Activated T-helper 1 cell treated with anti-CD3 and anti-CD28 coated beads, Interleukin-12 subunit alpha, Interleukin-12 subunit beta, Interleukin-2, Interleukin-4 antibody, amounts not matched to agents 30 ng/mL and 10 ng/mL and 1 ng/mL, durations not matched to agents 14 hours and 24 hours and 36 hours (primary cell): ENCODE data around the gene PDE8B. TPM values are rescaled to one million over a fixed set of nuclear protein-coding genes. Genes with fewer than 3 reads are reported as not detected.

Source experiments
- DNase-seq: peaks from one replicate; pipeline ENCODE4 v3.0.0; 2021; ENCODE audit warnings: low spot score
- H3K27ac Mint-ChIP-seq: one replicate; pipeline ENCODE4 v1.8.0; 2021; ENCODE audit warnings: mild to moderate bottlenecking, mixed read lengths
- H3K27me3 Mint-ChIP-seq: one replicate; pipeline ENCODE4 v1.8.0; 2022; ENCODE audit warnings: mild to moderate bottlenecking, moderate library complexity, mixed read lengths; ENCODE audit not compliant: insufficient read depth
- H3K36me3 Mint-ChIP-seq: one replicate; pipeline ENCODE4 v1.8.0; 2021; ENCODE audit warnings: low read depth, mixed read lengths
- H3K4me1 Mint-ChIP-seq: one replicate; pipeline ENCODE4 v1.8.0; 2021; ENCODE audit warnings: low read depth, mixed read lengths
- H3K4me3 Mint-ChIP-seq: one replicate; pipeline ENCODE4 v1.8.0; 2021; ENCODE audit warnings: mild to moderate bottlenecking, moderate library complexity, mixed read lengths
- H3K9me3 Mint-ChIP-seq: one replicate; pipeline ENCODE4 v1.8.0; 2021; ENCODE audit warnings: mixed read lengths
- intact Hi-C: fragments of 100-400 bp; cut with micrococcal nuclease; formaldehyde crosslinking; loops from one replicate; pipeline ENCODE4 v1.15.1; 2024
- total RNA-seq: library from RNA; stranded (reverse); gene quantifications from 2 replicates; pipeline ENCODE4 v1.2.3, GENCODE V29; 2022

Gene PDE8B
- total RNA-seq, 1 donor from 2014 or later, result 0.16 TPM

DNA sequence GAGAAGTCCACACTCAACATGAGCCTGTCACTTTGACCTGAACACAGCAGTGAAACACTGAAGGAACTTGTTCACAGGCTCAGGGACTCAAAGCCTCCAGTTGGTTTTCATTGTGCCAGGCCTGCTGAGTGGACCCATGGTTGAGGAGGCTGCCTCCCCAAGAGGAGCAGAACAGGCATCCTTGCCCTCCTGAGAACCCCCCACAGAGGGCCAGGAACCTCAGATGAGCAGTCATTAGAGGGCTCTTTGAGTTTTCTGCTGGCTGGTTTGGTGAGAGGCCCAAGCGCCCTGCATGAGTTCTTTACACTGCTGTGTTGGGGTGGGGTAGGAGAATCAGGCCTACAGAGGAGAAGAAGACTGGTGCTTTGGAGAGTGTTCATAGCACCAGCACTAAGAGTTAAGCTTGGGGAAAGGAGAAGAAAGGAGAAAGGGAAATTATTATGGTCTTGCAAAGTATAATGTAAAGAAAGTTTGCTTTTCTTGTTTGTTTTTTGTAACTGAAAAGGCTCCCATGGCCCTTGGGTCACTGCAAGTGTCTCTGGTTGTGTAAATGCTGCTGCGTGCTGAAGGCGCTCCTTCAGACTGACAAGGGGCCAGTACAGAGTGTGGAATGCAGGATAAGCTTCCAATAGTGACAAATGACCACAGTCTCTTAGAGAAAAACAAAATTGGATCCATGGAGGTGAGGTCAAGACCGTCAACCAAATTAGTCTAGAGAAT, 100.2 kb downstream of the PDE8B start:
- H3K4me1 Mint-ChIP-seq, result no peaks in the 10 kb centered on the region
- H3K4me3 Mint-ChIP-seq, result no peak overlapping the region
- no peaks in the 10 kb centered on the region for H3K9me3 Mint-ChIP-seq
- H3K27ac Mint-ChIP-seq, result no peak overlapping the region
- no peak for DNase-seq
- intact Hi-C loops, result no loop called here
- no peaks in the 10 kb centered on the region for H3K36me3 Mint-ChIP-seq
- peaks cover 5% of the 10 kb centered on the region for H3K27me3 Mint-ChIP-seq

DNA sequence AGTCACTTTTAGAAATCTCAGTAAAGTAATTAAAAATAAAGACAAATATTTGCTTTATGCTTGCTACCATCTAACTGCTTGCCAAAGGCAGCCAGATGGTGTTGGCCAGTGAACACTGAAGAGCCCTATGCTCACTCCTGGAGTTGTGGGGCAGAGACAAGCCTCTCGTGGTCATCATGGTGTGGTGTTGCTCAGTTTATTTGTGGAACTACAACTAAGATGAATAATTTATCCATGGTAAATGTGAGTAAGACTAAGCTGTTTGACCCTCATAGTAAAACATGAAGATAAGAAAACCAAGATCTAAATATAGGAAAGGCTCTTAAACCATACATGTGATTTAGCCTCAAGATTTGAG, 100.7 kb downstream of the PDE8B start:
- intact Hi-C loops, result no loop called here
- H3K27ac Mint-ChIP-seq, result no peak overlapping the region
- H3K4me3 Mint-ChIP-seq, result no peak overlapping the region
- no peaks in the 10 kb centered on the region for H3K36me3 Mint-ChIP-seq
- no peak for DNase-seq
- H3K9me3 Mint-ChIP-seq, result no peaks in the 10 kb centered on the region
- H3K4me1 Mint-ChIP-seq, result no peaks in the 10 kb centered on the region
- H3K27me3 Mint-ChIP-seq, result peaks cover 5% of the 10 kb centered on the region

DNA sequence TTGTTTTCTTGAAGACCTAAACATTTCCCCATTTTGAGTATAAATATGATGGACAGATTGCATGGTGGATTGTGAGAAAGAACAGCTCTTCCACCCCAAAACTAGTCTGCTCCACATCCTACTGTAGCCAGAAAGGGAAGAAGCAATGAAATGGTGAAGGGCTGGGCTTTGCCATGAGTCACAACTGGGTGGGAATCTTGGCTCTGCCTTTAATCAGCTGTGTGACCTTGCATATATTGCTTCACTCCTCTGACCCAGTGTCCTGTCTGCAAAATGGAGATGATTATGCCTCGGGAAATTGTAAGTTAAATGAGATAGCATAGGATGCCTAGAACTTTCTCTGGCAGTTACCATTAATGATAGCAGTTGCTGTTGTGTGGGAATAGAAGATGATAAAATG, 101.9 kb downstream of the PDE8B start:
- intact Hi-C loops, result no loop called here
- H3K4me1 Mint-ChIP-seq, result no peaks in the 10 kb centered on the region
- no peak overlapping the region for H3K4me3 Mint-ChIP-seq

DNA sequence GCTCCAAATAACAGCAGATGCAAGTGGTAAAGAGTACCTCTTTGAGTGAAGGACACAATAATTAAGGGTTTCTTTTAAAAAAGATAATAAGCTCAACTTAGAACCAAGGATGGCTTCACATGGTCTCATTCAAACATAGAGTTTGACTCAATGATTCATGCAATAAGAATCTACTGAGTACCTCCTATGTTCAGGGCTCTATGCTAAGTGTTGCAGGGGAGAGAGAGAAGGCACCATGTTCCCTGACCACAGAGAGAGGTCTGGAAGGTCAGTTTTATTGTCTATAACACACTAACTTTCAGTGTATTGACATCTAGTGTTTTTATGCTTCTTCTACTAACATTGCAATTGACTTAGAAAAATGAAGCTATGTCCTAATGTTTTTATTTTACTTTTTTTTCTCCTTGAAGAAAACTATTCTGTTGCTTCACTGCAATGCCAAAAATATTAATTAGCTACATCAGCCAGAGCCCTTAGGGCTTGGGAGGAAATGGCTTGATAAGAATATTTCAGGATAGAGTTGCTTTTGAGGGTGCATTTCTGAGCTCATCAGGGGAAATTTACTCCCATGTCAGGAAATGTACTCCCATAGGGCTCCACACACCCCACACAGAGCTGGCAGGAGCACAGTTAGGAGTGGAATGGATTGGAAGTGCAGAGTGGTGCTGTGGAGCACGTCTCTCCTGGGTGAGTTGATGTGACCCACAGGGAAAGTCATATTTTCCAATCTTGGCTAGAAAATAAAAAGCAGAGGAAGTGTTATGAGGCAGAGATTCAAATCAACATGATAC, 106.6 kb downstream of the PDE8B start:
- intact Hi-C loops, result no loop called here
- Mint-ChIP-seq H3K4me1 (no peaks in the 10 kb centered on the region), H3K4me3 (no peak overlapping the region), H3K36me3 (no peaks in the 10 kb centered on the region), H3K9me3 (no peaks in the 10 kb centered on the region), H3K27me3 (peaks cover 2% of the 10 kb centered on the region), H3K27ac (no peak overlapping the region)
- no peak for DNase-seq

More for the DNA sequence above, 101.9 kb downstream of the PDE8B start:
- no peak for DNase-seq
- H3K36me3 Mint-ChIP-seq, result no peaks in the 10 kb centered on the region
- H3K9me3 Mint-ChIP-seq, result no peaks in the 10 kb centered on the region
- peaks cover 5% of the 10 kb centered on the region for H3K27me3 Mint-ChIP-seq
- no peak overlapping the region for H3K27ac Mint-ChIP-seq

DNA sequence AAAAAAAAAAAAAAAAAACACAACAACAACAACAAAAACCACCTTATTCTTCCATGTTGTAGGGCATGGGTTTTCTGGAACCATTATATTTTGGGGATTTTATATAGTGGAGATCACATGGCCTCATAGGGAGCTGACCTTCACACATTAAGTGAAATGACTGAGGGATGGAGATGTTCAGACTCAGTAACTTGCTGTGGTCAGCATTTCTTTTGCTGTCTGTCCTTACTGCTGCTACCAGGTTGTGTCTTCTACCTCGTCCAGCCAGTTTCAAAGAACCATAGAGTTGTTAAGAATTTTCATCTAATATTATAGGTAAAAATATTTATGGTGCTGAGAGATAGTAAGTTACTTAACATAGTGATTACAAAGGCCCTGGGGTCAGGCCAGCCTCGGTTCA, 107.6 kb downstream of the PDE8B start:
- H3K27ac Mint-ChIP-seq, result no peak overlapping the region
- intact Hi-C loops, result no loop called here
- H3K27me3 Mint-ChIP-seq, result peaks cover 2% of the 10 kb centered on the region
- no peaks in the 10 kb centered on the region for H3K9me3 Mint-ChIP-seq
- no peak for DNase-seq
- no peaks in the 10 kb centered on the region for H3K36me3 Mint-ChIP-seq
- no peaks in the 10 kb centered on the region for H3K4me1 Mint-ChIP-seq
- H3K4me3 Mint-ChIP-seq, result no peak overlapping the region

DNA sequence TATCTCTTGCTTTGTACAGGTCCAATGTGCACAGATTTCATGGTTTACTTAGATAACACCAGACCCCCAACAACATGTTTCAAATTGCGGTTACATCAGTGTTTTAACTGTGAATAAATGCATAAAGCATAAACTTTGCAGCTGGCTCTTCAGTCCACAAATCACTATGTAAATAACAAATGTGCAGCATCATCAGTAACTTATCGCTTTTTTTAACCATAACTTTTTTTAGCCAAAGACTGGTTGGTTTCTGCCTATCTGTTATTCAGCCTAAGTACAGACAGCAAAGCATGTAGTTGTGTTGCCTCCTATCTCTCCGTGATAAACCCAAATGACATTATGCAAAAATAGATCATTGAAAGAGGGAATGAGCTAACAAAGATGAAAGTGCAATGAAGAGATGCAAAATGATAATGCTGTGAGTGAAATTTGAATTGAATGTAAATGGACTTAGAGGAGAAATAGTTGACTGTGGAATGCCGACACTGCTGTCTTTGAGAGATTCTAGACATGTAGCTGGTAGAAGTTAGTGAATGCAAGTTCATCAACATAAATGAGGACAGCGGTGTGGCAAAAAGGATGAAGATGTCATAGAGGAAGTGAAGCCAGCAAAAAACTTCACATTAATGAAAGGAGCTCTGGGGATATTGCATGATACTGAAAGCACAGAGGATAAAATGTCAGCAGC, 108.8 kb downstream of the PDE8B start:
- Mint-ChIP-seq H3K27ac (no peak overlapping the region), H3K36me3 (no peaks in the 10 kb centered on the region), H3K4me3 (no peak overlapping the region), H3K27me3 (no peaks in the 10 kb centered on the region), H3K9me3 (no peaks in the 10 kb centered on the region), H3K4me1 (no peaks in the 10 kb centered on the region)
- intact Hi-C loops, result no loop called here
- no peak for DNase-seq

DNA sequence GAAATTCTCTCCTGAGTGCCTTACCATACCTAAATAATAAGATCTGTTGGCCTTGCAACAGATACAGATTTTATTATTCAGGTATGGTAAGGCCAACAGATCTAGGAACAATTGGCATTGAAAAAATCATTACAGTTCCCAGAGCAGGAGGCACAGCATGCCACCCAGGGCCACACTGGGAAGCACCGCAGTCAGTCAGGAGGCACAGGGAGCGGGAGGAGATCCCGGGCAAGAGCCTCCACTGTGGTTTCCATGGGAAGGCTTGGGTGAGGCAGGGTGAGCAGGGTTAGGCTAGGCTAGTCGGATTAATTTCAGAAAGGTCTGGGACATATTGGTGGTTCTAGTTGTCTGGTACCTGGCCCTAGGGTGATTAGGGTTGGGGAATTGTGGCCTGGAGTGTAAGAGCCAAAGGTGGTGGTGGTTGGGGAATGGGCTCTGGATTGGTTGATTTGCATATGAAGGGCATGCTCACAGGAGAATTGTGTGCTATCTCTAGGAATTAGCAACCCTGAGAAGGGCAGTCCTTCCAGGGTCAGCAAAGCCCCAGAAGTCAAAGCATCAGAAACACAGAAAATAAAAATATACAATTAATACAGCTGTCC, 111.4 kb downstream of the PDE8B start:
- Mint-ChIP-seq H3K9me3 (no peaks in the 10 kb centered on the region), H3K4me1 (no peaks in the 10 kb centered on the region), H3K4me3 (no peak overlapping the region), H3K27ac (no peak overlapping the region), H3K27me3 (no peaks in the 10 kb centered on the region), H3K36me3 (no peaks in the 10 kb centered on the region)
- intact Hi-C loops, result loop anchor here (10.0 kb wide), 1 partner anchor 177 kb away; no protein-coding TSS in a partner anchor
- no peak for DNase-seq

DNA sequence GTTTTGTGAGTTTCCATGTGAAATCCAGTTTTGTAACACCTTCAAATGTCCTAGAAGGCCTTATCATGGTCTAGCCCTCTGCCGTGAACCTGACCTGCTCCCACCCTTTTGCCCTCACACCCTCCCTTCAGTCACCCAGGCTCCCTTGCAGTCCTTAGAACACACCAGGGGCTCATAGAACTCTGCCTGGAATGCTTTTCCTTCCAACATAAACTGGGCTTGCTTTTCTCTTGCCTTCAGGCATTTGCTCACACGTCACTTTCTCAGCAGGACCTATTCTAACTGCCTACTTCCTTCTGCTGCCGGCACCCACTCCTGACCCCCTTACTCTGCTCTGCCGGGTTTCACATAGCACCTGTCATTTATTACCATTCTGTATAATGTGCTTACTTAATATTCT, 111.9 kb downstream of the PDE8B start:
- DNase-seq, result no peak
- H3K4me3 Mint-ChIP-seq, result no peak overlapping the region
- H3K9me3 Mint-ChIP-seq, result no peaks in the 10 kb centered on the region
- intact Hi-C loops, result loop anchor here (10.0 kb wide), 1 partner anchor 178 kb away; no protein-coding TSS in a partner anchor
- no peak overlapping the region for H3K27ac Mint-ChIP-seq
- H3K27me3 Mint-ChIP-seq, result no peaks in the 10 kb centered on the region
- no peaks in the 10 kb centered on the region for H3K4me1 Mint-ChIP-seq
- H3K36me3 Mint-ChIP-seq, result no peaks in the 10 kb centered on the region

DNA sequence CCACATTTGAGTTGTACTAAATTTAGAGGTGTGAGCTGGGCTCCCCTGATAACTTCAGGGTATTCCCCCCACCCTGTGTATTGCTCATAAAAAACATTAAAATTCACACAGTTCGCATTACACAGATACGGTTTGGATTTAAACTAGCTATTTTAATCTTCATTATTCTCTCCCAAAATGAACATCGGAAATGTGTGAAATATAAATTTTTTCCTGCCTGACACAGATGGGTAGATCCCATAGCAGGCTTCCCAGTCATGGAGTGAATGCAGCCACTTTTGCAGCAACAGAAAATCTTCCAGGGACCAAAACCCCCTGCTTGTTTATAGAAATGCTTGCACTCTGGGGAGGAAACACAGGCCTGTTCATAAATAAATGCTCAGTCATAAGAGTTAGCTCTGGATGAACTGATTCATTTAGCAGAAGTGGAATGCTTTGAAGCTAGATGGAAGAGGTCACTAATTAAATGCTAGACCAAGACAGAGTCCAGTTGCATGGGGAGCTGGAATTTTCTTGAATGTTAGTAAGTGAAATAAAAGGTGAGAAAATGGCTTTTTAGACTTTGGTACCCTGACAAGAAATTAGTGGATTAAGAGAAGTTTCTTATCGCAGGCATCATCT, 115.6 kb downstream of the PDE8B start:
- intact Hi-C loops, result loop anchor here (10.0 kb wide), 1 partner anchor 181 kb away; no protein-coding TSS in a partner anchor
- Mint-ChIP-seq H3K9me3 (no peaks in the 10 kb centered on the region), H3K27ac (no peak overlapping the region), H3K4me1 (peaks cover 20% of the 10 kb centered on the region), H3K4me3 (no peak overlapping the region), H3K36me3 (no peaks in the 10 kb centered on the region), H3K27me3 (peaks cover 5% of the 10 kb centered on the region)
- DNase-seq, result no peak

DNA sequence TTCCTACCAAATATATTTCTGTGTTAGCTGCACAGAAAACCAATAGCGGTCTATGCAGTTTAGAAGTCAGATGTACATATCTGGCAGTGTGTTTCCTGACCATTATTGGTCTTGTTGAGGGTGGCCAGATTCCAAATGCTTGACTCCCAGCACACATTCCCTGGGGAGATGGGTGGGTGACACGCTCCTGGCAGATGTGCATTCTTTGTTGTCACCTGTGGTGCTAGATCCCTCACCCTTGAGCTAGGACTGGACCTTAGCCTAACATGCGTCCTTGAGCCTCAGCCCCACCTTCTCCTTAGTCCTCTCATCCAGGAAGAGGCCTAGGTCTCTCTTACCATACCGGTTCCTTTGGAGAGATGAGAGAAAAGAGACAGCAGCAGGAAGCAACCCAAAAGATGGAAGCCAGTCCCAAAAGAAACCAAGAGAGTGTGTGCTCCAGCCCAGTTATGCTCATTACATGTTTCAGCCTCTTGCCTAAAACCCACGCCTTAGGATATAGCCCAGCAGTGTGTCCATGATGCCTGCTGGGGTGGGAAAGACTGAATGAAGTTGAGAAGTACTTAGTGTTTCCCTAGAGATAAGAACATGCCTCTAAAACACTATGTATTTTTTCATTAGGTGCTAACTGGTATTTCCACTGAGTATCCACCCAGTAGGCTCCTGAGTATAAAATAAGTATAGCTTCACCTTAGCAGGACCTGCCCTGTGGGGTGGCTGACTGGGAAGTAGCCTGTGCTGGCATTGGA, 116.7 kb downstream of the PDE8B start:
- intact Hi-C loops, result loop anchor here (10.0 kb wide), 1 partner anchor 182 kb away; no protein-coding TSS in a partner anchor
- no peak overlapping the region for H3K27ac Mint-ChIP-seq

DNA sequence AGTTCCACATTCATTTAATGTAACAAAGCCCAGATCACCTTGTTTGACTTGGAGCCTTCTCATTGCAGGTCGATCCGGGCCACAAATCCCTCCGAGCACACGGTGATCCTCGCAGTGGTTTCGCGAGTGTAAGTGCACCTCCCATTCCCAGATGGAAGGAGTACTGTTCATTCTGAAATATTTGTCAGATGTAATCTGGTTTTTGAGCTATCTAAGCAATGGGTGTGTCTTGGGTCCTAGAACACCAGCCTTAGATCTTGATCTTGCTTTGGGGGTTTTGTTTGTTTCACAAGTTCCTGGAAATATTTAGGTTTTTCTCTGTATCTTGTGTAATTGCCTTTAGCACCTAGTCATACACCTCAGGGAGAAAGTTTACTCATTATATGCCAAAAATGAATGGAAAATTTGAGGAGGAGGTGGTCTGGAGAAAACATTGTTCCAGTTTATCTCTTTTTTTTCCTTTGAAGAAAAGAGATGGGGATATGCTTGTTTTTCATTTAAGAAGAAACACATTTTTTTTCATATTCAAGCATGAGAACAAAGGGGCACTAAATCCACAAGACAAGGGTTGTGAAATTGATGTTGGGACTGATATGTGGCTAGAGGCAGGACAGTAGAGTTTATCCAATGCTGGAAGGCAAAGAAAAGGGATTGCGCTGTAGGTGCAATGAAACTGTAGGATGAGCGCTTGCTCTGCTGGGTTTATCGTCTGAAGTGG, 118.6 kb downstream of the PDE8B start:
- intact Hi-C loops, result loop anchor here (1.0 to 10.0 kb wide), 5 partner anchors 28 to 184 kb away; partner anchors contain the start of gene WDR41
- peak overlapping the region; percentile 0 for H3K4me3 Mint-ChIP-seq
- H3K27ac Mint-ChIP-seq, result peak overlapping the region; percentile 89

More for the DNA sequence above, 116.7 kb downstream of the PDE8B start:
- Mint-ChIP-seq H3K4me1 (peaks cover 20% of the 10 kb centered on the region), H3K4me3 (no peak overlapping the region), H3K36me3 (no peaks in the 10 kb centered on the region), H3K27me3 (peaks cover 8% of the 10 kb centered on the region), H3K9me3 (no peaks in the 10 kb centered on the region)
- DNase-seq, result no peak

More for the DNA sequence above, 118.6 kb downstream of the PDE8B start:
- H3K9me3 Mint-ChIP-seq, result no peaks in the 10 kb centered on the region
- H3K36me3 Mint-ChIP-seq, result no peaks in the 10 kb centered on the region
- no peak for DNase-seq
- peaks cover 8% of the 10 kb centered on the region for H3K27me3 Mint-ChIP-seq
- H3K4me1 Mint-ChIP-seq, result peaks cover 20% of the 10 kb centered on the region
